Measurements from ENCODE around the gene SSRP1.

SSRP1 gene

DNA sequence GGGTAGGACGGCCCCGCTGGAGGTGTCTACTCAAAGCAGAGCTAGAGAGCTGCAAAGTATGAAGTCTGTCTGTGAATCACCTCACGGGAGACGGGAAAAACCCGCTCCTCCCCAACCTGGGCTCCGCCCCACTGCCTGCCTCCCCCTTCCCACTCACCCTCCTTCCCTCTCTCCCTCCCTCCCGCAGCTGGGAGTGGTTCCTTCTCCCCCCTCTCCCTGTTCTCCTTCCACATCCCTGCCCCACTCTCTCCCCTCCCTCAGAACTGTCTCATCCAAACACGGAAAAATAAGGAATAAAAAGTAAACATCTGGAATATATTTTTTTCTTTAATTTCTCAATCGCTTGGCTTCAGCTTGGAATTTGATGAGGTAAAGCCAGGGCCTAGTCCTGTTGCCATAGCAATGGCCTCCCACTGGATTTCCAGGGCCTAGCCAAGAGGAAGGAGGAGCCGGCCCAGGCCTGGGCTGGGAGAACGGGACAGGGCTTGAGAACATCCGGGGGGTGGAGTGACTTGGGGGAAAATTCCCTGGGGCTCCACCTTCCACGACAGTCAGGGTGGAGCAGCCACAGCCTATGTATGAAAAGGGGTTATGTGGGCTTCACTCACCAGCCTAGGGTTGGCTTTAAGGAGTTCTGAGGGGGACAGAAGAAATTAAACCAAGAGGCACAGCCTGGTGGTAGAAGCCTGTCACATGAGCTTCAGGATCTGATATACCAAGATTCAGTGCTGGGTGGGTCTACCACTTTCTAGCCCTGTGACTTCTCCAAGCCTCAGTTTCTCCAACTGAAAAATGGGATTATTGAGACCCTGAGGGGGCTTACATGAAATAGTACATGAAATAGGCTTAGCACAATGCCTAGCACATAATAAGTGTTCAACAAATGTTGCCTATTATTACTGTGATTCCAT lies 13.2 kb downstream of the SSRP1 start:
- TF ChIP-seq, protein P1, sequence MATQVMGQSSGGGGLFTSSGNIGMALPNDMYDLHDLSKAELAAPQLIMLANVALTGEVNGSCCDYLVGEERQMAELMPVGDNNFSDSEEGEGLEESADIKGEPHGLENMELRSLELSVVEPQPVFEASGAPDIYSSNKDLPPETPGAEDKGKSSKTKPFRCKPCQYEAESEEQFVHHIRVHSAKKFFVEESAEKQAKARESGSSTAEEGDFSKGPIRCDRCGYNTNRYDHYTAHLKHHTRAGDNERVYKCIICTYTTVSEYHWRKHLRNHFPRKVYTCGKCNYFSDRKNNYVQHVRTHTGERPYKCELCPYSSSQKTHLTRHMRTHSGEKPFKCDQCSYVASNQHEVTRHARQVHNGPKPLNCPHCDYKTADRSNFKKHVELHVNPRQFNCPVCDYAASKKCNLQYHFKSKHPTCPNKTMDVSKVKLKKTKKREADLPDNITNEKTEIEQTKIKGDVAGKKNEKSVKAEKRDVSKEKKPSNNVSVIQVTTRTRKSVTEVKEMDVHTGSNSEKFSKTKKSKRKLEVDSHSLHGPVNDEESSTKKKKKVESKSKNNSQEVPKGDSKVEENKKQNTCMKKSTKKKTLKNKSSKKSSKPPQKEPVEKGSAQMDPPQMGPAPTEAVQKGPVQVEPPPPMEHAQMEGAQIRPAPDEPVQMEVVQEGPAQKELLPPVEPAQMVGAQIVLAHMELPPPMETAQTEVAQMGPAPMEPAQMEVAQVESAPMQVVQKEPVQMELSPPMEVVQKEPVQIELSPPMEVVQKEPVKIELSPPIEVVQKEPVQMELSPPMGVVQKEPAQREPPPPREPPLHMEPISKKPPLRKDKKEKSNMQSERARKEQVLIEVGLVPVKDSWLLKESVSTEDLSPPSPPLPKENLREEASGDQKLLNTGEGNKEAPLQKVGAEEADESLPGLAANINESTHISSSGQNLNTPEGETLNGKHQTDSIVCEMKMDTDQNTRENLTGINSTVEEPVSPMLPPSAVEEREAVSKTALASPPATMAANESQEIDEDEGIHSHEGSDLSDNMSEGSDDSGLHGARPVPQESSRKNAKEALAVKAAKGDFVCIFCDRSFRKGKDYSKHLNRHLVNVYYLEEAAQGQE (IDR thresholded peaks at IDR 0.05; ENCODE audit: insufficient read depth in 1 of 2, low read depth in 2 of 2, low read length in 2 of 2), result peak in 1 of 2 experiments; percentile 59; a peak in 1 of 4 replicates
- TF ChIP-seq FOXP2 (optimal IDR thresholded peaks at IDR 0.05; ENCODE audit: borderline replicate concordance, extremely low read depth, extremely low read length, insufficient read depth) (no peak), TAF1 (IDR thresholded peaks at IDR 0.05; ENCODE audit: borderline replicate concordance, insufficient read depth, low read length) (peak; percentile 44; the same call in 1 of the 2 replicates), POLR2AphosphoS5 (IDR thresholded peaks at IDR 0.05; ENCODE audit: low read depth, low read length) (peak; percentile 15; the same call in 1 of the 2 replicates), SIN3A (IDR thresholded peaks at IDR 0.05; ENCODE audit: borderline replicate concordance, insufficient read depth, low read length) (0 out of 2 replicates have a peak, but pooled peaks have one; percentile 22)

- TF ChIP-seq POLR2AphosphoS5 (IDR thresholded peaks at IDR 0.05; ENCODE audit: low read depth, low read length), result 0 out of 2 replicates have a peak, but pooled peaks have one; percentile 31
- no peak for TF ChIP-seq TAF1 (IDR thresholded peaks at IDR 0.05; ENCODE audit: borderline replicate concordance, insufficient read depth, low read length)
These were observed 14.1 kb downstream of the SSRP1 start for GRCh38 chr11:57321388-57322255.

DNA sequence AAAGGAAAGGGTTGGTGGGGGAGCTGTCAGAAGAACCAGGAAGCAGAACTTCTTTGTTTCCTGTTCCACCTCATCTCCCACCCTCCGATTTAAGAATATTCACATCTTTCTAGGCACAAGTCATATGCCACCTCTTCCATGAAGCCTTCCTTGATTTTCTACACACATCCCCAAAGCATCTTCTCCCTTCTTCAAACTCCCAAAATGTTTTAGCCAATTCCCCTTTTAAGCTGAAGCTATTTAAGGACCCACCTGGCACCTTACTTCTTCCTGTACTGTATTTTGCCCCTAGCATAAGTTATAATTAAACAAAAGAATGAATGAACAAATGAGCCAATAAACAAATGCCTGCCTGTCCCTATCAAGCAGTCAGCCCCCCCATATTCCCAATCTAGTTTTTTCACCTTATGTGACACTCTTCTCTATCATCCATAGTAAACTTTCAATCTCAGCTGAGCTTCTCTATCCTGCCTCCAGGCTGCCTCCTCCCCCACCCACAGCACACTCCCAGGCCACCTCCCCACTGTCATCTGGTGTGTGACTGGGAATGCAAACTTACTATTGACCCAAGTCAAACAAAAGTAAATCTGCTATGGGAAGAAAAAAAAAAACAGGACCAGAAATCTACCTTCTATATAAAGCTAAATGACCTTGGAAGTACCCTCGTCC lies 14.8 kb downstream of the SSRP1 start:
- TF ChIP-seq POLR2AphosphoS5 (IDR thresholded peaks at IDR 0.05; ENCODE audit: low read depth, low read length), result no peak
- no peak for TF ChIP-seq SIN3A (IDR thresholded peaks at IDR 0.05; ENCODE audit: borderline replicate concordance, insufficient read depth, low read length)
- TF ChIP-seq, protein P1 (IDR thresholded peaks at IDR 0.05; ENCODE audit: insufficient read depth in 1 of 2, low read depth in 2 of 2, low read length in 2 of 2), result no peak
- TF ChIP-seq FOXP2 (optimal IDR thresholded peaks at IDR 0.05; ENCODE audit: borderline replicate concordance, extremely low read depth, extremely low read length, insufficient read depth), result no peak
- TF ChIP-seq TAF1 (IDR thresholded peaks at IDR 0.05; ENCODE audit: borderline replicate concordance, insufficient read depth, low read length), result no peak

- TF ChIP-seq FOXP2 (optimal IDR thresholded peaks at IDR 0.05; ENCODE audit: borderline replicate concordance, extremely low read depth, extremely low read length, insufficient read depth) (no peak), POLR2AphosphoS5 (IDR thresholded peaks at IDR 0.05; ENCODE audit: low read depth, low read length) (no peak), TAF1 (IDR thresholded peaks at IDR 0.05; ENCODE audit: borderline replicate concordance, insufficient read depth, low read length) (no peak), SIN3A (IDR thresholded peaks at IDR 0.05; ENCODE audit: borderline replicate concordance, insufficient read depth, low read length) (no peak)
- TF ChIP-seq, protein P1 (IDR thresholded peaks at IDR 0.05; ENCODE audit: insufficient read depth in 1 of 2, low read depth in 2 of 2, low read length in 2 of 2), result no peak
These were observed 15.5 kb downstream of the SSRP1 start for GRCh38 chr11:57320067-57320718.

Measured in PFSK-1 (cell line).